SU-DHL-6 (cell line): ENCODE results near the gene DCC.

ENCODE experiments used
- H2AFZ ChIP-seq: fragments of 200-600 bp; sonication (generic); 2 replicates; pipeline ENCODE4 v1.6.1; 2014; ENCODE audit warnings: low read depth, mild to moderate bottlenecking, moderate library complexity, mixed read lengths, antibody characterized with exemption, low read length; ENCODE audit not compliant: severe bottlenecking
- H3F3A ChIP-seq: fragments of 200-600 bp; shearing (Covaris generic); 2 replicates; pipeline ENCODE4 v1.6.0; 2016; ENCODE audit warnings: antibody characterized with exemption, mild to moderate bottlenecking; ENCODE audit not compliant: insufficient read depth
- H3K27ac ChIP-seq: fragments of 200-600 bp; sonication (generic); 2 replicates; pipeline ENCODE4 v1.5.1; 2016; ENCODE audit warnings: low read depth, mild to moderate bottlenecking, low read length, moderate library complexity, mixed read lengths
- H3K27me3 ChIP-seq: fragments of 200-600 bp; sonication (generic), shearing (Covaris generic); 2 replicates; pipeline ENCODE4 v1.6.0; 2014; ENCODE audit warnings: mild to moderate bottlenecking, low read length
- H3K36me3 ChIP-seq: fragments of 200-600 bp; sonication (generic); 2 replicates; pipeline ENCODE4 v1.6.1; 2014; ENCODE audit warnings: mild to moderate bottlenecking, low read length, mixed read lengths
- H3K4me2 ChIP-seq: fragments of 300-600, 200-600 bp; shearing (Covaris generic), sonication (generic); 2 replicates; pipeline ENCODE4 v1.6.0; 2014; ENCODE audit warnings: low read length, low read depth, mild to moderate bottlenecking; ENCODE audit not compliant: poor library complexity, severe bottlenecking
- H3K4me3 ChIP-seq: fragments of 200-600 bp; sonication (generic); 2 replicates; pipeline ENCODE4 v1.5.1; 2014; ENCODE audit warnings: antibody characterized with exemption, low read length, mild to moderate bottlenecking, mixed read lengths; ENCODE audit not compliant: insufficient read depth, poor library complexity, severe bottlenecking
- H3K79me2 ChIP-seq: fragments of 200-600 bp; sonication (generic); 2 replicates; pipeline ENCODE4 v1.6.1; 2014; ENCODE audit warnings: mild to moderate bottlenecking, low read length, moderate library complexity; ENCODE audit not compliant: insufficient read depth
- H3K9ac ChIP-seq: fragments of 200-600 bp; sonication (generic); 2 replicates; pipeline ENCODE4 v1.7.0; 2014; ENCODE audit warnings: mild to moderate bottlenecking, low read length
- H3K9me2 ChIP-seq: fragments of 200-600 bp; sonication (generic); replicated peaks from 2 replicates; pipeline ENCODE4 v1.6.1; 2014; ENCODE audit warnings: low read length; ENCODE audit not compliant: insufficient read depth
- H3K9me3 ChIP-seq: fragments of 200-600 bp; sonication (generic); 2 replicates; pipeline ENCODE4 v1.6.1; 2014; ENCODE audit warnings: low read length, mixed read lengths; ENCODE audit not compliant: insufficient read depth
- H4K20me1 ChIP-seq: fragments of 200-600 bp; sonication (generic); 2 replicates; pipeline ENCODE4 v1.6.1; 2014; ENCODE audit warnings: low read depth, mild to moderate bottlenecking, antibody characterized with exemption, low read length, moderate library complexity, mixed read lengths
- CTCF ChIP-seq: fragments of 200-600 bp; sonication (generic); IDR thresholded peaks from one replicate; pipeline ENCODE4 v1.5.1; 2017; ENCODE audit warnings: antibody characterized with exemption, mild to moderate bottlenecking, low read length, moderate library complexity; ENCODE audit not compliant: insufficient read depth, poor library complexity, severe bottlenecking
- EZH2phosphoT487 ChIP-seq: fragments of 200-600 bp; sonication (generic), shearing (Covaris generic); conservative IDR thresholded peaks from 2 replicates; pipeline ENCODE4 v1.6.1; 2018; ENCODE audit warnings: mild to moderate bottlenecking, antibody characterized with exemption, low read length, moderate library complexity, mixed read lengths

DCC gene

DNA sequence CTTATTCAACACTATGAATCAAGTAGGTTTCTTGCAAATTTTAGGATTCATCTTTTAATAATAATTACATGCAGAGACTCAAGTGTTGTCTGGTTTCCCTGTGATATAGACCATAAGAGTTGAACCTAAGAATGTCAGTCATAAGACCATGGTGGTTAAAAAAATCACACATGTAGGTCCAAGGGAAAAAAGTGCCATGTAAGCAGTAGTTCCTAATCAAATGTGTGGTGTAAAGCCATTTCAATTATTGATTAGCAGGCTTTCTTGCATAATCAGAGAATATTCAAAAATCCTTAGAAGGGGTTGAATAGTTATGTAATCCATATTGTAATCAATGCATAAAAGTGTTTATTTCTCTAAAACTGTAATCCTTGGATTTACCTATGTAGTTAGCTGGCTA, 93.8 kb downstream of the DCC start:
- Histone ChIP-seq H3K9ac (no peak overlapping the region), H3K4me2 (no peak overlapping the region), H3K79me2 (no peaks in the 10 kb centered on the region), H3K4me3 (no peak overlapping the region), H3F3A (no peaks in the 10 kb centered on the region), H3K9me3 (no peaks in the 10 kb centered on the region), H3K9me2 (no peaks in the 10 kb centered on the region), H3K27me3 (no peaks in the 10 kb centered on the region), H2AFZ (no peak overlapping the region), H3K27ac (no peak overlapping the region), H4K20me1 (no peaks in the 10 kb centered on the region), H3K36me3 (no peaks in the 10 kb centered on the region)
- no peak for TF ChIP-seq EZH2phosphoT487

- no peak overlapping the region for H3K4me2 ChIP-seq
- no peaks in the 10 kb centered on the region for H3K36me3 ChIP-seq
- no peaks in the 10 kb centered on the region for H3F3A ChIP-seq
- H3K4me3 ChIP-seq = no peak overlapping the region
- no peak overlapping the region for H3K27ac ChIP-seq
- no peaks in the 10 kb centered on the region for H3K27me3 ChIP-seq
- no peak overlapping the region for H3K9ac ChIP-seq
- H2AFZ ChIP-seq = no peak overlapping the region
- no peaks in the 10 kb centered on the region for H4K20me1 ChIP-seq
- H3K79me2 ChIP-seq = no peaks in the 10 kb centered on the region
- H3K9me3 ChIP-seq = no peaks in the 10 kb centered on the region
- TF ChIP-seq CTCF (no peak), EZH2phosphoT487 (no peak)
- H3K9me2 ChIP-seq = no peaks in the 10 kb centered on the region
Observed at GRCh38 chr18:52435301-52435700, 95.3 kb downstream of the DCC start.

GRCh38 chr18:52437161-52437560, 97.2 kb downstream of the DCC start:
- H3K27ac ChIP-seq = no peak overlapping the region
- no peaks in the 10 kb centered on the region for H3K27me3 ChIP-seq
- H3K4me3 ChIP-seq = no peak overlapping the region
- H3K9me3 ChIP-seq = no peaks in the 10 kb centered on the region
- TF ChIP-seq EZH2phosphoT487 = no peak
- no peak for TF ChIP-seq CTCF
- no peaks in the 10 kb centered on the region for H4K20me1 ChIP-seq
- H3K9ac ChIP-seq = no peak overlapping the region
- H3K9me2 ChIP-seq = no peaks in the 10 kb centered on the region
- H3K36me3 ChIP-seq = no peaks in the 10 kb centered on the region
- no peak overlapping the region for H3K4me2 ChIP-seq
- H3F3A ChIP-seq = no peaks in the 10 kb centered on the region
- H2AFZ ChIP-seq = no peak overlapping the region
- H3K79me2 ChIP-seq = no peaks in the 10 kb centered on the region

DNA sequence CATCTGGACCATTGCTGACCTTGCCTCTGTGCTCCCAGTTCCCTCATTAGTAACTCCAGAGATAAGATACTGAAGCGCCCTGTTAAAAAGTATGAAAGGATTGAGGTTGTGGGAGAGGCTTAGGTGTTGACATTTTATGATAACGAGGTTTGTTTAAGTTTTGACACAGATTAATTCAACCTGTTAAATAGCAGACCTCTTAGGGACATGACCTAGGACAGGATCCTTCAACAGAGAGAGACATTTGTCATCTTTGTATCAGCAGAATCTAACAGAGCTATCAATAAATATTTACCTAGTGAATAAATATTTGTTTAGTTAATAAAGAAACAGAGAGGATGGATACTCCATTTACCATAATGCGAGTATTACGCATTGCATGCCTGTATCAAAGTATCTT, 99.5 kb downstream of the DCC start:
- Histone ChIP-seq H3K9ac (no peak overlapping the region), H3K9me3 (no peaks in the 10 kb centered on the region), H3K27me3 (no peaks in the 10 kb centered on the region), H3K9me2 (no peaks in the 10 kb centered on the region), H3K79me2 (no peaks in the 10 kb centered on the region), H3K4me3 (no peak overlapping the region), H3K4me2 (no peak overlapping the region), H3K27ac (no peak overlapping the region), H4K20me1 (no peaks in the 10 kb centered on the region), H2AFZ (no peak overlapping the region), H3F3A (no peaks in the 10 kb centered on the region), H3K36me3 (no peaks in the 10 kb centered on the region)
- TF ChIP-seq CTCF = no peak
- TF ChIP-seq EZH2phosphoT487 = no peak
